Stimulated activated CD4-positive, alpha-beta T cell treated with anti-CD3 and anti-CD28 coated beads, Interleukin-2, amount 100 ng/mL, for 48 hours (primary cell): ENCODE measurements around the gene SYT7.

Experiments
- DNase-seq, 2 donors: peaks; one replicate each; pipeline ENCODE4 v3.0.0-alpha.2; 2020

The SYT7 gene

GRCh38 chr11:61579676-61580270, 1.1 kb downstream of the SYT7 start:
- no peak for DNase-seq

- DNase-seq: no peak
Measured at GRCh38 chr11:61578819-61579675, 1.8 kb downstream of the SYT7 start.

- no peak for DNase-seq
Measured at GRCh38 chr11:61577383-61578118, 3.3 kb downstream of the SYT7 start.

- DNase-seq: no peak
Measured at GRCh38 chr11:61575886-61576861, 4.7 kb downstream of the SYT7 start.

GRCh38 chr11:61574611-61575010, 6.3 kb downstream of the SYT7 start:
- DNase-seq: no peak

- DNase-seq: no peak
Measured at GRCh38 chr11:61572913-61573312, 8.0 kb downstream of the SYT7 start.

- no peak for DNase-seq
Measured at GRCh38 chr11:61571869-61572268, 9.0 kb downstream of the SYT7 start.

GRCh38 chr11:61571337-61571736, 9.5 kb downstream of the SYT7 start:
- no peak for DNase-seq

- no peak for DNase-seq
Measured at GRCh38 chr11:61569701-61570100, 11.2 kb downstream of the SYT7 start.

GRCh38 chr11:61569018-61569417, 11.9 kb downstream of the SYT7 start:
- no peak for DNase-seq

GRCh38 chr11:61567286-61568061, 13.4 kb downstream of the SYT7 start:
- peak; percentile 70 to 79 for DNase-seq

- no peak for DNase-seq
Measured at GRCh38 chr11:61564936-61565696, 15.8 kb downstream of the SYT7 start.

GRCh38 chr11:61560751-61561150, 20.1 kb downstream of the SYT7 start:
- DNase-seq: no peak

GRCh38 chr11:61556621-61557020, 24.3 kb downstream of the SYT7 start:
- no peak for DNase-seq

GRCh38 chr11:61555978-61556377, 24.9 kb downstream of the SYT7 start:
- DNase-seq: no peak

- DNase-seq: no peak
Measured at GRCh38 chr11:61555051-61555969, 25.6 kb downstream of the SYT7 start.

- DNase-seq: no peak
Measured at GRCh38 chr11:61554172-61554988, 26.5 kb downstream of the SYT7 start.

- no peak for DNase-seq
Measured at GRCh38 chr11:61553373-61554171, 27.3 kb downstream of the SYT7 start.
